Measurements from ENCODE around the gene EPHB3.

GRCh38 chr3:184560531-184560930, 1.1 kb upstream of the EPHB3 start:
- TF ChIP-seq CTCF (IDR thresholded peaks at IDR 0.05; ENCODE audit: low read length) (no peak), EZH2phosphoT487 (IDR thresholded peaks at IDR 0.05; ENCODE audit: low read length) (no peak)
